A673 (cell line): ENCODE data around the gene CNPY4.

Experiments used
- CTCF ChIP-seq: fragments of 300-800, 200-600 bp; sonication (generic); conservative IDR thresholded peaks from 2 replicates; pipeline ENCODE4 v1.5.1; 2017; ENCODE audit warnings: low read depth, mild to moderate bottlenecking, antibody characterized with exemption, low read length, moderate library complexity, mixed read lengths
- EZH2 ChIP-seq: fragments of 200-600 bp; sonication (generic); IDR thresholded peaks from 2 replicates; pipeline ENCODE4 v1.6.1; 2017; ENCODE audit warnings: borderline replicate concordance, low read depth, mild to moderate bottlenecking, mixed read lengths, antibody characterized with exemption, low read length; ENCODE audit not compliant: poor library complexity, severe bottlenecking

GRCh38 chr7:100166317-100166940 is 47.0 kb downstream of the CNPY4 start:
- TF ChIP-seq CTCF (no peak), EZH2 (no peak)
